ENCODE results near the gene MED29.

DNA sequence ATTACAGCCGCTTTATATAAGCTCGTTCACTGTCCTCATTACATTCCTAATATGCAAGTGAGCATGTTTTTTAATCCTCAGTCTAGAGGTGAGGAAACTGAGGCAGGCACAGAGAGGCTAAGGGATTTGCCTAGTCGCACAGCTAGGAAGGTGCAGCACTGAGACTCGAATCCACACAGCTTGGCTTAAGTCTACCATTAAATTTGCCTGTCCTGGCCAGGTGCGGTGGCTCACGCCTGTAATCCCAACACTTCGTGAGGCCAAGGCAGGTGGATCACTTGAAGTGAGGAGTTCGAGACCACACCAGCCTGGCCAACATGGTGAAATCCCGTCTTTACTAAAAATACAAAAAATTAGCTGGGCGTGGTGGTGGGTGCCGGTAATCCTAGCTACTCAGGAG lies 36.5 kb downstream of the MED29 start:
- TF ChIP-seq EZH2 (IDR thresholded peaks at IDR 0.05) = no peak
- TF ChIP-seq, protein P1, sequence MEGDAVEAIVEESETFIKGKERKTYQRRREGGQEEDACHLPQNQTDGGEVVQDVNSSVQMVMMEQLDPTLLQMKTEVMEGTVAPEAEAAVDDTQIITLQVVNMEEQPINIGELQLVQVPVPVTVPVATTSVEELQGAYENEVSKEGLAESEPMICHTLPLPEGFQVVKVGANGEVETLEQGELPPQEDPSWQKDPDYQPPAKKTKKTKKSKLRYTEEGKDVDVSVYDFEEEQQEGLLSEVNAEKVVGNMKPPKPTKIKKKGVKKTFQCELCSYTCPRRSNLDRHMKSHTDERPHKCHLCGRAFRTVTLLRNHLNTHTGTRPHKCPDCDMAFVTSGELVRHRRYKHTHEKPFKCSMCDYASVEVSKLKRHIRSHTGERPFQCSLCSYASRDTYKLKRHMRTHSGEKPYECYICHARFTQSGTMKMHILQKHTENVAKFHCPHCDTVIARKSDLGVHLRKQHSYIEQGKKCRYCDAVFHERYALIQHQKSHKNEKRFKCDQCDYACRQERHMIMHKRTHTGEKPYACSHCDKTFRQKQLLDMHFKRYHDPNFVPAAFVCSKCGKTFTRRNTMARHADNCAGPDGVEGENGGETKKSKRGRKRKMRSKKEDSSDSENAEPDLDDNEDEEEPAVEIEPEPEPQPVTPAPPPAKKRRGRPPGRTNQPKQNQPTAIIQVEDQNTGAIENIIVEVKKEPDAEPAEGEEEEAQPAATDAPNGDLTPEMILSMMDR (IDR thresholded peaks at IDR 0.05) = no peak
